MM.1S (cell line): ENCODE measurements around the gene RFX6.

Experiments
- DNase-seq: peaks from one replicate; pipeline ENCODE4 v3.0.0-alpha.2; 2015
- H2AFZ ChIP-seq: fragments of 300-600 bp; sonication (generic); 2 replicates; pipeline ENCODE4 v1.6.0; 2016; ENCODE audit warnings: antibody characterized with exemption, low read length
- H3F3A ChIP-seq: fragments of 300-600 bp; sonication (generic); 2 replicates; pipeline ENCODE4 v1.6.1; 2016; ENCODE audit warnings: mild to moderate bottlenecking, antibody characterized with exemption, low read length, moderate library complexity, mixed read lengths; ENCODE audit not compliant: insufficient read depth
- H3K27ac ChIP-seq: fragments of 300-600 bp; sonication (generic); 2 replicates; pipeline ENCODE4 v1.5.1; 2016; ENCODE audit warnings: mild to moderate bottlenecking, low read length
- H3K27me3 ChIP-seq: fragments of 300-600 bp; sonication (generic); replicated peaks from 2 replicates; pipeline ENCODE4 v1.6.0; 2016; ENCODE audit warnings: low read length; ENCODE audit not compliant: insufficient read depth
- H3K36me3 ChIP-seq: fragments of 300-600 bp; sonication (generic); replicated peaks from 2 replicates; pipeline ENCODE4 v1.6.1; 2016; ENCODE audit warnings: mild to moderate bottlenecking, low read length, mixed read lengths; ENCODE audit not compliant: insufficient read depth
- H3K4me1 ChIP-seq: fragments of 300-600 bp; sonication (generic); 2 replicates; pipeline ENCODE4 v1.6.1; 2016; ENCODE audit warnings: low read length, mixed read lengths
- H3K4me2 ChIP-seq: fragments of 300-600 bp; sonication (generic); 2 replicates; pipeline ENCODE4 v1.6.0; 2016; ENCODE audit warnings: low read depth, low read length
- H3K4me3 ChIP-seq: fragments of 300-600 bp; sonication (generic); 2 replicates; pipeline ENCODE4 v1.5.1; 2016; ENCODE audit warnings: low read length, mixed read lengths
- H3K79me2 ChIP-seq: fragments of 300-600 bp; sonication (generic); 2 replicates; pipeline ENCODE4 v1.6.1; 2016; ENCODE audit warnings: mixed run types, low read length, mixed read lengths
- H3K9ac ChIP-seq: fragments of 300-600 bp; sonication (generic); 2 replicates; pipeline ENCODE4 v1.6.1; 2016; ENCODE audit warnings: low read length, mixed read lengths
- H3K9me2 ChIP-seq: fragments of 300-600 bp; sonication (generic); replicated peaks from 2 replicates; pipeline ENCODE4 v1.6.1; 2016; ENCODE audit warnings: mild to moderate bottlenecking, low read length, mixed read lengths; ENCODE audit not compliant: insufficient read depth
- H3K9me3 ChIP-seq: fragments of 300-600 bp; sonication (generic); replicated peaks from 2 replicates; pipeline ENCODE4 v1.6.1; 2016; ENCODE audit warnings: mild to moderate bottlenecking, low read length, mixed read lengths; ENCODE audit not compliant: insufficient read depth
- H4K20me1 ChIP-seq: fragments of 300-600 bp; sonication (generic); 2 replicates; pipeline ENCODE4 v1.6.1; 2016; ENCODE audit warnings: mild to moderate bottlenecking, low read length, moderate library complexity, mixed read lengths; ENCODE audit not compliant: insufficient read depth
- CTCF ChIP-seq: fragments of 300-600 bp; sonication (generic); IDR thresholded peaks from 2 replicates; pipeline ENCODE4 v1.5.1; 2016; ENCODE audit warnings: antibody characterized with exemption, low read length, mixed read lengths
- EZH2 ChIP-seq: fragments of 300-600 bp; sonication (generic); optimal IDR thresholded peaks from 2 replicates; pipeline ENCODE3; 2017; ENCODE audit warnings: low read depth, mild to moderate bottlenecking, antibody characterized with exemption, low read length, mixed read lengths
- EZH2phosphoT487 ChIP-seq: fragments of 300-600 bp; sonication (generic); IDR thresholded peaks from 2 replicates; pipeline ENCODE4 v1.6.1; 2018; ENCODE audit warnings: antibody characterized with exemption, low read length

The RFX6 gene

GRCh38 chr6:116847227-116847626 lies 29.8 kb upstream of the RFX6 start:
- TF ChIP-seq CTCF (peak; percentile 24), EZH2 (no peak)
- H3K27ac ChIP-seq: no peak overlapping the region
- H3F3A ChIP-seq: no peaks in the 10 kb centered on the region

GRCh38 chr6:116858060-116858459 lies 19.0 kb upstream of the RFX6 start:
- no peaks in the 10 kb centered on the region for H4K20me1 ChIP-seq
- H3K79me2 ChIP-seq: no peaks in the 10 kb centered on the region
- no peak overlapping the region for H2AFZ ChIP-seq
- H3K4me3 ChIP-seq: no peak overlapping the region
- no peak for DNase-seq
- H3K9me2 ChIP-seq: no peaks in the 10 kb centered on the region
- no peaks in the 10 kb centered on the region for H3K36me3 ChIP-seq
- no peak overlapping the region for H3K4me2 ChIP-seq
- H3K27me3 ChIP-seq: no peaks in the 10 kb centered on the region
- H3K4me1 ChIP-seq: no peaks in the 10 kb centered on the region
- H3F3A ChIP-seq: no peaks in the 10 kb centered on the region
- H3K9me3 ChIP-seq: no peaks in the 10 kb centered on the region
- no peak overlapping the region for H3K9ac ChIP-seq
- TF ChIP-seq CTCF (no peak), EZH2 (no peak), EZH2phosphoT487 (no peak)
- H3K27ac ChIP-seq: no peak overlapping the region

More at GRCh38 chr6:116847227-116847626, 29.8 kb upstream of the RFX6 start:
- Histone ChIP-seq H3K9ac (no peak overlapping the region), H3K79me2 (no peaks in the 10 kb centered on the region), H3K4me3 (no peak overlapping the region), H3K9me2 (no peaks in the 10 kb centered on the region), H3K9me3 (no peaks in the 10 kb centered on the region), H2AFZ (no peak overlapping the region), H3K4me2 (no peak overlapping the region), H3K4me1 (no peaks in the 10 kb centered on the region), H3K36me3 (no peaks in the 10 kb centered on the region), H4K20me1 (no peaks in the 10 kb centered on the region), H3K27me3 (no peaks in the 10 kb centered on the region)
- DNase-seq: peak; percentile 40

GRCh38 chr6:116859264-116859663 lies 17.8 kb upstream of the RFX6 start:
- Histone ChIP-seq H3K79me2 (no peaks in the 10 kb centered on the region), H2AFZ (no peak overlapping the region), H3K9me2 (no peaks in the 10 kb centered on the region), H3K4me1 (no peaks in the 10 kb centered on the region), H3K4me2 (no peak overlapping the region), H4K20me1 (no peaks in the 10 kb centered on the region), H3K9ac (no peak overlapping the region), H3K27ac (no peak overlapping the region), H3K4me3 (no peak overlapping the region), H3K27me3 (no peaks in the 10 kb centered on the region), H3K9me3 (no peaks in the 10 kb centered on the region), H3F3A (no peaks in the 10 kb centered on the region), H3K36me3 (no peaks in the 10 kb centered on the region)
- no peak for DNase-seq
- no peak for TF ChIP-seq EZH2
- no peak for TF ChIP-seq CTCF
- no peak for TF ChIP-seq EZH2phosphoT487
